Measurements from ENCODE around the gene MAP3K21. TPM values are rescaled to one million over a fixed set of nuclear protein-coding genes. Genes with fewer than 3 reads are reported as not detected.

MAP3K21 gene
- polyA plus RNA-seq, 3 donors = 0.38 to 2.7 (median 0.59) TPM

DNA sequence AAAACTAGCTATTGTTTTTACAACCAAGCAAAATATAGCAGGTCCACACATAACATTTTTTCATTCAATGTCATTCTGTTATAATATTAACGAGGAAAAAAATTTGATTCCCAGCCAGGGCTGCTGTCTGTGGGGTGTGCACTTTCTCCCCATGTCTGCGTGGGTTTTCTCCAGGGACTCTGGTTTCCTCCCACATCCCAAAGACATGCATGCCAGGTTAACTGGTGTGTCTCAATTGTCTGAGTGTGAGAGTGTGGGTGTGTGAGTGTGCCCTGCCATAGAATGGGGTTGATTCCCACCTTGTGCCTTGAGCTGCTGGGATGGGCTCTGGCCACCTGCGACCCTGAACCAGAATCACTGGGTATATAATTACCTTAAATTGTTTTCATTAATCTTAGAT, 60.1 kb downstream of the MAP3K21 start:
- peaks cover 3 to 8% (median 4%) of the 10 kb centered on the region in 7 donors for H3K9me3 Mint-ChIP-seq
- Histone ChIP-seq H3K79me2 (ENCODE audit: insufficient read depth, low read length) (no peaks in the 10 kb centered on the region), H2AFZ (ENCODE audit: insufficient read depth, low read depth, low read length, poor library complexity, severe bottlenecking) (no peak overlapping the region), H3K4me2 (replicated peaks; ENCODE audit: extremely low read depth, low read length, poor library complexity, severe bottlenecking) (no peak overlapping the region), H3K9ac (ENCODE audit: insufficient read depth, low read length, poor library complexity, severe bottlenecking) (no peak overlapping the region), H3K36me3 (replicated peaks in 1 of 2; ENCODE audit: control insufficient read depth in 1 of 2, insufficient read depth in 2 of 2, low read length in 2 of 2) (peaks cover under 1 to 14% of the 10 kb centered on the region in 2 donors), H3K4me3 (replicated peaks in 1 of 3; ENCODE audit: low read depth in 2 of 3, low read length in 3 of 3) (no peak overlapping the region), H3K27ac (ENCODE audit: low read depth in 1 of 2, low read length in 2 of 2) (no peak overlapping the region), H3K9me3 (replicated peaks in 1 of 2; ENCODE audit: control insufficient read depth in 1 of 2, insufficient read depth in 1 of 2, low read length in 2 of 2) (peaks cover 0 to 6% of the 10 kb centered on the region in 2 donors), H3K4me1 (ENCODE audit: control insufficient read depth in 1 of 2, insufficient read depth in 2 of 2, low read length in 2 of 2) (peaks cover 13 to 16% of the 10 kb centered on the region in 2 donors), H3K27me3 (ENCODE audit: control insufficient read depth in 2 of 2, insufficient read depth in 2 of 2, low read length in 2 of 2) (no peaks in the 10 kb centered on the region), H4K20me1 (ENCODE audit: insufficient read depth, low read length) (no peaks in the 10 kb centered on the region)
- H3K4me1 Mint-ChIP-seq = peaks cover 15% of the 10 kb centered on the region
- H3K4me3 Mint-ChIP-seq = no peak overlapping the region
- H3K27me3 Mint-ChIP-seq (ENCODE audit: low read depth in 3 of 3) = peaks cover 2 to 10% (median 5%) of the 10 kb centered on the region in 3 donors
- H3K36me3 Mint-ChIP-seq = peaks cover 5% of the 10 kb centered on the region in 2 donors
- no CpG with 5 or more reads among the region's 3 CpGs for whole genome bisulfite sequencing (ENCODE audit: insufficient coverage)
- H3K27ac Mint-ChIP-seq = no peak overlapping the region
- no peak for DNase-seq
- TF ChIP-seq, protein P1, sequence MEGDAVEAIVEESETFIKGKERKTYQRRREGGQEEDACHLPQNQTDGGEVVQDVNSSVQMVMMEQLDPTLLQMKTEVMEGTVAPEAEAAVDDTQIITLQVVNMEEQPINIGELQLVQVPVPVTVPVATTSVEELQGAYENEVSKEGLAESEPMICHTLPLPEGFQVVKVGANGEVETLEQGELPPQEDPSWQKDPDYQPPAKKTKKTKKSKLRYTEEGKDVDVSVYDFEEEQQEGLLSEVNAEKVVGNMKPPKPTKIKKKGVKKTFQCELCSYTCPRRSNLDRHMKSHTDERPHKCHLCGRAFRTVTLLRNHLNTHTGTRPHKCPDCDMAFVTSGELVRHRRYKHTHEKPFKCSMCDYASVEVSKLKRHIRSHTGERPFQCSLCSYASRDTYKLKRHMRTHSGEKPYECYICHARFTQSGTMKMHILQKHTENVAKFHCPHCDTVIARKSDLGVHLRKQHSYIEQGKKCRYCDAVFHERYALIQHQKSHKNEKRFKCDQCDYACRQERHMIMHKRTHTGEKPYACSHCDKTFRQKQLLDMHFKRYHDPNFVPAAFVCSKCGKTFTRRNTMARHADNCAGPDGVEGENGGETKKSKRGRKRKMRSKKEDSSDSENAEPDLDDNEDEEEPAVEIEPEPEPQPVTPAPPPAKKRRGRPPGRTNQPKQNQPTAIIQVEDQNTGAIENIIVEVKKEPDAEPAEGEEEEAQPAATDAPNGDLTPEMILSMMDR (IDR thresholded peaks at IDR 0.05) = no peak
- intact Hi-C loops (cut with micrococcal nuclease) = no loop called here

GRCh38 chr1:233389169-233389568, 61.6 kb downstream of the MAP3K21 start:
- no peaks in the 10 kb centered on the region for H3K9me3 ChIP-seq (replicated peaks in 1 of 2; ENCODE audit: control insufficient read depth in 1 of 2, insufficient read depth in 1 of 2, low read length in 2 of 2)
- no CpG with 5 or more reads among the region's 1 CpG for WGBS (ENCODE audit: insufficient coverage)

More at GRCh38 chr1:233389169-233389568, 61.6 kb downstream of the MAP3K21 start:
- peaks cover 0 to 8% (median 2%) of the 10 kb centered on the region in 7 donors for H3K9me3 Mint-ChIP-seq
- peak overlapping the region in 2 of 7 donors; percentile 52 to 66 for H3K27ac Mint-ChIP-seq
- TF ChIP-seq, protein P1 (IDR thresholded peaks at IDR 0.05) = no peak
- Histone ChIP-seq H3K9ac (ENCODE audit: insufficient read depth, low read length, poor library complexity, severe bottlenecking) (no peak overlapping the region), H3K4me2 (replicated peaks; ENCODE audit: extremely low read depth, low read length, poor library complexity, severe bottlenecking) (peak overlapping the region; percentile 9), H3K27ac (ENCODE audit: low read depth in 1 of 2, low read length in 2 of 2) (no peak overlapping the region), H3K27me3 (ENCODE audit: control insufficient read depth in 2 of 2, insufficient read depth in 2 of 2, low read length in 2 of 2) (peaks cover 0 to 2% of the 10 kb centered on the region in 2 donors), H3K4me3 (replicated peaks in 1 of 3; ENCODE audit: low read depth in 2 of 3, low read length in 3 of 3) (no peak overlapping the region), H2AFZ (ENCODE audit: insufficient read depth, low read depth, low read length, poor library complexity, severe bottlenecking) (no peak overlapping the region), H3K4me1 (ENCODE audit: control insufficient read depth in 1 of 2, insufficient read depth in 2 of 2, low read length in 2 of 2) (peaks cover 13 to 16% of the 10 kb centered on the region in 2 donors), H3K36me3 (replicated peaks in 1 of 2; ENCODE audit: control insufficient read depth in 1 of 2, insufficient read depth in 2 of 2, low read length in 2 of 2) (peaks cover 0 to 4% of the 10 kb centered on the region in 2 donors), H3K79me2 (ENCODE audit: insufficient read depth, low read length) (no peaks in the 10 kb centered on the region), H4K20me1 (ENCODE audit: insufficient read depth, low read length) (no peaks in the 10 kb centered on the region)
- H3K36me3 Mint-ChIP-seq = no peaks in the 10 kb centered on the region
- peak in 2 of 3 donors; percentile 1 to 11 for DNase-seq
- peak overlapping the region in 1 of 2 donors; percentile 32 for H3K4me3 Mint-ChIP-seq
- peaks cover 15% of the 10 kb centered on the region for H3K4me1 Mint-ChIP-seq
- intact Hi-C loops (cut with micrococcal nuclease) = no loop called here
- peaks cover 2 to 13% (median 8%) of the 10 kb centered on the region in 3 donors for H3K27me3 Mint-ChIP-seq (ENCODE audit: low read depth in 3 of 3)

Measured in CD14-positive monocyte (primary cell).